ENCODE data around the gene UBIAD1.

UBIAD1 gene

DNA sequence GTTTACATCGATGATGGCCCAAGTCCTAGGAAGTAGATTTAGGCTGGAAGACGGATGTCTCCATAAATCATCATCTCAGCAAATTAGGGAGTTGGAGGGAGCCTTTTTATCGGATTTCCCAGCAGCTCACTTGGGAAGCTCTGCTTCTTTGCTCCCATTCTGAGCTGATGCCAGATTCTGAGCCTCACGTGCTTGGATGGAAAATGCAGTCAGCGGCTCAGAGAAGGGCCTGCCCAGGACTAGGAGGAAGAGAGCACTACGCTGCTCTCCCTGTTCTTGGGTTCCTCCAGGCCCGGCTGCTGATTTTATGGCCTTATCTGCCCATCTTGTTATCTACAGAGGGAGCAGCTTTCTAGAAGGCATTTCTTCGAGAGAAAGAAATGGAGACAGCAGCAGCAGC lies 42.0 kb downstream of the UBIAD1 start:
- DNase-seq = no peak

DNA sequence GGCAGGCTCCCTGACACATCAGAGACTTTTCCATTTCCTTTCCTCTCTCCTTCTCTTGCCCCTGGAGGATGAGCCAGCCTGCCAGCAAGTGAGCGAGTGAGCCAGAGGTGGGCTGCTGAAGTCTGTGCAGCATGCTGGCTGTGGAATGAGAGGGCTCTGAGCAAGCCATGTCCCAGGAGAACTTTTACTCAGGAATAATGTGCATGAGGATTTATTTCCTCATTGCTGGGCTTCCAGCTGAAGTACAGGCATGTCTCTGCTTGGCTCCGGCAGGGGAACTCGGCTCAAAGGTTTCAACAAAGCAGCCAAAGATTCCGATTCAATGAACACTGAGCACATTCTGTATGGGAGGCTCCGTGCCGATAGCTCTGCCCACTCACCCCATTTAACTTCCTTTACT lies 43.7 kb downstream of the UBIAD1 start:
- DNase-seq = no peak

DNA sequence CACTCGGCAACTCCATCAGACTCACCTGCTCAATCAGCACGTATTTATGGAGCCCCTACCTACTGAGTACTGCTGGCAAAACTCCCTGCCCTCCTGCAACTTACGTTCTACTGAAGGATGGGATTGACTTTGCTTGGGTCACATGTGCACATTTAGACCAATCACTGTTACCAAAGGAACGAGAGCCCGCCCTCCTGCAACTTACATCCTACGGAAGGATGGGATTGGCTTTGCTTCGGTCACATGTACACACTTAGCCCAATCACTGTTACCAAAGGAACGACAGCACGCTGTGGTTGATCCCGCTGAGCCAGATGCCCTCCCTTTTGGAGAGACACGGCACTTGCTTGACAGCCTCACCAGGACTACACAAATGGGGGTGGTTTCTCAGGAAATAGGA lies 46.0 kb downstream of the UBIAD1 start:
- DNase-seq = no peak

DNA sequence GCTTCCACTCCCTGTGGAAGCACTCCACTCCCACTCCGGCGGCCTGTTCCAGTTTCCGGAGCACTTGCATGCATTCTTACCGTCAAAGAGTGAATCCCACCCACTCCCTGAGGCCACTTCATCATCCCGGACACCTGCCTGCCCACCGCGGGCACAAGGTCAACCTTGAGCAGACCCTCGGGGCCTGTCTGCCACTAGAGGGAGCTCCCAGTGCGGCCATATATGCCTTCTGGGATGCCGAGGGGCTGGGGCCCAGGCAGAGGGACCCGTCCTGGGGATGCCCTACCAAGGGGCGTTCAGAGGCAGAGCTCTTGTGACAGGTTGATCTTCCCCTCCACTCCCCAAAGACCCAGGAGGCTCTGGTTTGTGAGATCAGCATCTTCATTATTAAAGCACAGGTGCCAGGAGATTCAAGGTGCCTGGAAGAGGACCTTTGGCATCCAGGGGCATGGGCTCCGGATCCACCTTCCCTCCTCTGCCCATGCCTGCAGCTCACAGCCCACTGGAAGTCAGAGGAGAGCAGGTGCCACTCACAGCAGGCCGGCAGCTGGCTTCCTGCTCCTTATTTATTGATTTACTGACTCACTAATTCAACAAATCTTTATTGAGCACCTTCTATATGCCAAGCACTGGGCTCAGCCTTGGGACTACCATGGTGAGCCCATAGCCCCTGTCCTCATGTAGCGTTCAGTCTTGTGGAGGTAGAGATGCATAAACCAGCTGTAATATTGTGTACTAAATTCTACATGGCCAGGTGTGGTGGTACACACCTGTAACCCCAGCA lies 47.3 kb downstream of the UBIAD1 start:
- peak; percentile 58 for DNase-seq

DNA sequence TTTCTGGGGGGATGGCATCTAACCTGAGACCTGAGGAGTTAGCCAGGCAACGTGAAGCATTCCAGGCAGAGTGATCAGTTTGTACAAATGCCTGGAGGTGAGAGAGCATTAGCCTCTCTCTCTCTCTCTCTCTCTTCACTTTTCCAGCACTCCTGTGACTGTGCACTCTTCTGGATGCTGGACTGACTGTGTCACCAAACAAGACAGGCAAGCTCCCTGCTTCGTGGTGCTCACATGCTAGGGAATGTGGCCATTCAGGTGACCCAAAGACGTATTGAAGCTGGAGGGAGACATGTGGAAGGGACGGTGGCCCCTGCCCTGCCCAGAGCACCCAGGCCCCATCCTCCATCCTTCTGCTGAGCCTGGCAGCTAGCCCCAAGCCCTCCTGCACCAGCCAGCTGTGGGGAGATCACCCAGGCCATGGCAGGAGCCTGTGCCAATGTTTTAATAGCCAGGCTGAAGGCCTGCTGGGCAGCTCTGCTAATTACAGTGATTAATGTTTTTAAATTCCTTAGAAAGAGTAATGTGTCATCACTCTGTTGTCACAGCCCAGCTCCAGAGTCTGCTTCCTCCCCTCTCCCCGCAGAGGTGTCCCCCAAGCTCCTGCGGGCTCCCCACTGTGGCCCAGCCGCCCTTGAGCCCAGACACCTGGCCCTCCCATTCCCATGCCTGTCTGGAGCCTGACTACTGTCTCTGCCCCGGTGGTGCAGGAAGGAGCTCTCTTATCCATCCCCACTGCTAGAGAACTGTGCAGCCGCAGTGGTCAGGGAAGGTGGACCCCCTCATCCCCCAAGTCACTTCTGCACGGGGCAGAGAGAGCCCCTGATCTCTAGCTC lies 48.9 kb downstream of the UBIAD1 start:
- no peak for DNase-seq

DNA sequence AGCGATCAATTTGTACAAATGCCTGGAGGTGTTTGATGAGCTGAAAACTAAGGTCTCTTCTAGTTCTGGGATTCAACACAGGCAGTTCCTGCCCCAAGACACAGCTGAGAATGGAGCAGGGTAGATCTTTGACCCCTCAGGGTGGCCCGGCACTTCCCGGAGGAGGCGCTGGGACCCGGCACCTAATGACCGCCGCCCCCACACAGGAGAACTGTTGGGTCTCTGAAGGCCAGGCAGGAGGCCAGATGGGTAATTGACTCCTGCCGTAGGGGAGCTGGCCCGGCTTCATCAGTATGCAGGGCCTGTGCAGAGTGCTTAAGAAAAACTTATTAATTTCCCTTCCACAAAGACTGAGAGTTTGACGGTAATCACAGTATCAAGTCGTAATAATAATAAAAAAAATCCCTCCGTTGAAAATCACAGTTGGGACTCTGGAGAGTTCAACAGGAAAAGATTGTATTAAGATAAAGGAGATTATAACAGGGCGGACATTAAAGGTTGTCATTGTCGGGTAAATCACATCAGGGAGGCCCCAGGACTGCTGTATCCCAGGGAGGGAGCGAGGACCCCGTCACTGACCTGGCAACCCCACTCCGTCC lies 51.7 kb downstream of the UBIAD1 start:
- DNase-seq = no peak

DNA sequence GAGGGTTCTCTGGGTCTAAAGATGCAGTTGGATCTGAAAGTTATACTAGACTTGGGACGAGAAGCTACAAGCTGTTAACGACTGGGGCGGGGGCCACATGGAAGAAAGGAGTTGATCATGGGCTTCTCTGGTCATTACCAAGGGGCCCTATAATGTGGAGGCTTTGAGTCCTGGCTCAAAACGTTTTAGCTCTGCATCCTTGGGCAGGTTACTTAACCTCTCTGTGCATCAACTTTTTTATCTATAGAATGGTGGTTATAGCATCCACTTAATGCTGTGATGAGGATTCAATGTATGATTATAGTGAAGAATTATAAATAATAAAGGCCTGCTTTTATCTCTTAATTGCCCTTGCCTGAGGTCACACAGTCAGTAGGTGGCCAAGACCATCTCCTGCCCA lies 53.1 kb downstream of the UBIAD1 start:
- no peak for DNase-seq

DNA sequence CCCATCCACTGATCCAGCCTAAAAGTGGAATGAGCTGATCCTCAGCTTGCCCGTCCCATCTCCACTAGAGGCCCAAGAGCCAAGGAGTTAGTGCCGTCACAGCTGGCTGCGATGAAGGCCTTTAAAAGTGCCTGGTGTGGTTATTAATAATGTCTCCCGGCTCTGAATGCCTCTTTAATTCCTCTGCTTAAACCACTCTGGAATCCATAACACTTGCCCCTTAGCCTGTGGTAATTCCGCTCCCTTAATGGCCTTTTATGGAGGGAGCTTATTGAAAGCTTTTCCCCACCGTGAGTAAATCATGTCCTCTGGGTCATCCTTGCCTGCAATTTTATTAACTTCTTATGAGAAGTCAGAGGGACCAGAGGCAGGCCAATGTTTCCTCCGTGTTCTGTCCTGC lies 55.4 kb downstream of the UBIAD1 start:
- no peak for DNase-seq

DNA sequence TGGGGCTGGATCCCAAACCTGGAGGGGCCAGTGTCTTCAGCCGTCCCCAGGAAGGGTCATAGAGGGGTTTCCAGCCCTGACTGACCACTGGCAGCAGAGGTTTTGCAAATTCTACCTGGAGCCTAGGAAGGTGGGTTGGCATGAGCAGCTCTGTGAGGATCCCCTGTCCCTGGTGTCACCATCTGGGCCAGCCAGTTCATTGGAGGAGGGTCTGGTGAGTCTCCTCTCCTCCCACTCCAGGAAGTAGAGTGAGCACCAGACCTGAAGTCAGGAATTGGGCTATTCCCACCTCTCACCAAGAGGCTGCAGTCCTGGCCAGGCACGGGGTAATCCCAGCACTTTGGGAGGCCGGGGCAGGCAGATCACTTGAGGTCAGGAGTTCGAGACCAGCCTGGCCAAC lies 57.4 kb downstream of the UBIAD1 start:
- DNase-seq = no peak

DNA sequence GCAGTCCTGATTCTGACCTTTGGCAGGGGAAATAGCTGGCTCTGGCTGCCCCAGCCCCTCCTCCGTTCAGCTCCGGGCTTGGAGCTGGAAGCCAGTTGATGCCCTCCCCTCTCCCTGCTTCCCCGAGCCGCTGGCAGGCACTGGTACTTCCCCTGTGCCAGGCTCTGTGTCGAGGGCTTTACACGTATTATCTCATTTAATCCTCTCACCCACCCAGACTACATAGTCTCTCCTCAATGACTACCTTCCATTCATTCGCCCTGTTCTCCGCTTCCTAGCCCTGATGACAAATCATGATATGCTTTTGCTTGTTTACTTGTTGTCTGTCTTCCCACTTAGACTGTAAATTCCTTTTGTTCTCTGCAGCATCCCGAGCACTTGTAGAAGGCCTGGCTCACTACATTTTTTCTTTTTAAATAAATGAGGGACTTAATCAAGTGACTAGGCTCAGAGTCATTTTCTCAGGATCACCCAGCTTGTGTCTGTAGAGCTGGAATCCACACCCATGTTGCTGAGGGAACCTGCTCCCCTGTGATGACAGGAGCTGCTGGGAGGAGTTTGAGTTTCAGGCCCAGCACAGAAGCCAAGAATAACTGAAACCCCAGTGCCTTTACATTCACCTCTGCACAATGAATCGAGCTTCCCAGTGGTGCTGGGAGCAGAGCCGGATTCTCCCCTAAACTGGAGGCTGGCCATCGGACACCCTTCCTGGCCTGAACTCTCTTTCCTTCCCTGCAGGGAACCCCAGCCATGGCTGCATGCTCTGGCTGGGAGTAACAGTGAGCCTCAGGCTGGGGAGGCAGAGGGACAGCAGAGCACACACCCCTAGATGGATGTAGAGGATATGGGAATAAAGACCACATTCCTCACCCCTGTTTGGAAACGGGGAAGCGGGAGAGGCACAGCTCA lies 58.3 kb downstream of the UBIAD1 start:
- DNase-seq = no peak

DNA sequence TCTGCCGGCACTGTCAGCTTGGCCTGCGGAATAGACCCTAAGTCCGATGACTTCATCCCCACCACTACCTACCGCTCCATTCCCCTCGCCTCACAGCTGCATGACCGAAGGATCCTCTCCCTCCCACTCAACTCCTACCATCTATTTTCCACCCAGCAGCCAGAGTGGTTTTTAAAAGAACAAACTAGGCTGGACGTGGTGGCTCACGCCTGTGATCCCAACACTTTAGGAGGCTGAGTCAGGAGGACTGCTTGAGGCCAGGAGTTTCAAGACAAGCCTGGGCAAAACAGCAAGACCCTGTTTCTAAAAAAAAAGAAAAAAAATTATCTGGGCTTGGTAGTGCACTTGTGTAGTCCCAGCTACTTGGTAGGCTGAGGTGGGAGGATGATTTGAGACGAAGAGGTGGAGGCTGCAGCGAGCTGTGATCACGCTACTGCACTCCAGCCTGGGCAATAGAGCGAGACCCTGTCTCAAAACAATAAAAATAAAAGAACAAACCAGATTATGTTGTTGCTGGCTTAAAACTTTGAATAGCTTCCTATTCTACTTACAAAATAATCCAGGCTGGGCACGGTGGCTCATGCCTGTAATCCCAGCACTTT lies 59.0 kb downstream of the UBIAD1 start:
- no peak for DNase-seq

DNA sequence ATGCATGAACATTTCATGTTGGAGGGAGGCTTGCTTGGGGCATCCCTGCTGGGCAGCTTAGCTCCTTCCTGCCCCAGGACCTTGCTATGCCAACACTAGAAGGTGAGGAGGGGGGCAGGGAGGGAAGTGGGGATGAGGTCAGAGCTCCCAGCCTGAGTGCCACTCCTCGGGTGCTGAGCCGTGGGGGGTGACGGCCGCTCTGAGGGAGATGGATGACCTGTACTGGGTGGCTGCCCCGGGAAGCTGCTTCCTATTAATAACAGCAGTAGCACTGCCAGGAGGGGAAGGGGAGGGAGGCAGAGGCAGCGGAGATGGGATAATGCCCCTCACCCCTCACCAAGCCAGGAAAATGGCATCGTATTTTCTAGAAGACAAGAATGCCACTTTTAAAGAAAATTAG lies 60.6 kb downstream of the UBIAD1 start:
- no peak for DNase-seq

DNA sequence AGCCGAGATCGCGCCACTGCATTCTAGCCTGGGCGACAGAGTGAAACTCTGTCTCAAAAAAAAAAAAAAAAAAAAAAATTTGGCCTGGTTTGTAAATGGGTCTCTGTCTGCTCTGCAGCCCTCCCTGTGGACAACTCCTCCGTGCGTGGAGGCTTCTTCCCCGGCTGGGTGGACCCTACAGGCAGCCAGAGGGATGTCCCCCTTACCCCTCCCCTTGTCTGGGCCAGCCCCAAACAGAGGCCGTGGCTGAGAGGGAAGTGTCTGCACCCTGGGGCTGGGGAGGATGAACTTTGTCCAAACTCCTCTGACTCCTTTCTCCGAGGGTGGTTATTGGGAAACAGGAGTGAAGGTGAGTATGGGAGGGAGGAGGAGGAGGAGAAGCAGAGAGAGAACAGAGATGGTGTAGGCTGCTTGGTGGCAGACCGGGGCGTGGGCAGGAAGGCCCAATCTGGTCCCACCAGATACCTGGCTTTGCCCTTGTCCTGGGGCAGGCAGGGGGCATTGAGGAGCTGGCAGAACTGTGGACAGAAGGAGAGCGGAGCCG lies 61.3 kb downstream of the UBIAD1 start:
- no peak for DNase-seq

DNA sequence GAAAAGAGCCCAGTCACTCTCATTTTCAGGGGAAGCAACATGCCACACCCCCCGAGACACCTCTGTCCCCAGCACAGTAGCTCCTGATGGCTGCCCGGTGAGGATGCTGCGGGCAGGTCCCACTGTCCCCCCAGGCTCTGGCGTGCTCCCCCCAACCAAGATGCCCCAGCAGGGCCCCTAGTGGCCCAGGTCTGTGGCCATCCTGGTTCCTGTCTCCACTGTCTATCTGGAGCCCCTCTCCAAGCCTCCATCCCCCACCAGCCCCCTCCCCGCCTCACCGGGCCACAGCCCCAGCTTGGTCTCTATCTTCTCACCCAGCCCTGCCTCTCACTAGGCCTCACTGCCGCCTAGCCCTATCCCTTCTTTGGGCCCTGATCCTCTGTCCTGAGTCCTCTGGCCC lies 61.8 kb downstream of the UBIAD1 start:
- DNase-seq = no peak

DNA sequence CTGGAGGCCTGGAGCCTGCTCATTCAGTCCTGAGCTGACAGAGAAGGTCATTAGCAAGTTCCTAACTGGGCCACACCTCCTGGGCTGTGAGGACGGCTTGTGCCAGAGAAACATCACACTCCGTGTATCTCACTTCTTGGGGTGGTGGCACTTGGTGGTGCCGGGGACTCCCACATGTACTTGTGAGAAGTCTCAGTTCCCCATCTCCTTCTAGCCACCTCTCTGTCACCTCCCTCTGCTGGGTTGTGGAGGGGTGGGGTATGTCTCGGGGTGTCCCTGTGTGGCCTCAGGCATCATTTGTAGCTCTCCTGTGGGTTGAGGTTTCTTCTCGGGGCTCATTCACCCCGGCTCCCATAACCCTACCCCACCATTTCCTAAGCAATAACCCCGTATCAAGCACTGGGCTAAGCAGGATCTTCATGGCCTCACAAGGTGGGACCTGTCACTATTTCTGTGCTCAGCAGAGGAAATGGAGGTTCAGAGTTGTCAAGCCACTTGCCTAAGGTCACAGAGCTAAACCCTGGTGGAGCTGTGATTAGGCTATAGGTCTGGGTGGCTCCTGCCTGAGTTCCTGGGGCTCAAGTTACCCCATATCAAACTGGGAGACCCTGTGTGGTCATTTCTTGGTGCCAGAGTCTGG lies 62.5 kb downstream of the UBIAD1 start:
- no peak for DNase-seq

DNA sequence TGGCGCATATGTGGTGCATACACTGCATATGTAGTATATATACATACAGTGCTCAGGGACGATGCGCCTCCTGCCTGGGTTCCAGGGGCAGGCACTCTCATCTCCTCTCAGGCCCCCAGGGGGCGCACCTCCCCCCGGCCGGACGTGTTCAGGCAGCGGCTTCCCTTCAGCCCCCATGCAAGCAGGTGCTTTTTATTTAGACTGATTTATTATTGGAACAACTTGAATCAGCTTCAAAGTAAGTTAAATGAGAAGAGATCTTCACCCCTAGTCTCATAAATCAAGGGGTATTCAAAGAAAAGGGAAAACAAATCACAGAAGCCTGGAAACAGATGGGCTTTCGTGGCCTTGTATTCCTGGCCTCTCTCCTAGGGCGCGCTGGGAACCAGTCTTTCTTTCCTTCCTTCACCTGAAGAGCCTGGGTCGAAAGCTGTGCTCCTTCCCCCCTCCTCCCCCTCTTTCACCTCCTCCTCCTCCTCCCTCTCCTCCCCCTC lies 64.6 kb downstream of the UBIAD1 start:
- peak; percentile 72 for DNase-seq

All from 8988T (cell line).